Measurements from ENCODE around the gene FBRSL1. TPM values are rescaled to one million over a fixed set of nuclear protein-coding genes. Genes with fewer than 3 reads are reported as not detected.

Gene FBRSL1
- total and polyA plus RNA-seq, 9 of the 15 experiments (the other 6 are each of a cell fraction or from before 2014, with no cell fraction given): 0.24 to 129 (median 7.3) TPM

DNA sequence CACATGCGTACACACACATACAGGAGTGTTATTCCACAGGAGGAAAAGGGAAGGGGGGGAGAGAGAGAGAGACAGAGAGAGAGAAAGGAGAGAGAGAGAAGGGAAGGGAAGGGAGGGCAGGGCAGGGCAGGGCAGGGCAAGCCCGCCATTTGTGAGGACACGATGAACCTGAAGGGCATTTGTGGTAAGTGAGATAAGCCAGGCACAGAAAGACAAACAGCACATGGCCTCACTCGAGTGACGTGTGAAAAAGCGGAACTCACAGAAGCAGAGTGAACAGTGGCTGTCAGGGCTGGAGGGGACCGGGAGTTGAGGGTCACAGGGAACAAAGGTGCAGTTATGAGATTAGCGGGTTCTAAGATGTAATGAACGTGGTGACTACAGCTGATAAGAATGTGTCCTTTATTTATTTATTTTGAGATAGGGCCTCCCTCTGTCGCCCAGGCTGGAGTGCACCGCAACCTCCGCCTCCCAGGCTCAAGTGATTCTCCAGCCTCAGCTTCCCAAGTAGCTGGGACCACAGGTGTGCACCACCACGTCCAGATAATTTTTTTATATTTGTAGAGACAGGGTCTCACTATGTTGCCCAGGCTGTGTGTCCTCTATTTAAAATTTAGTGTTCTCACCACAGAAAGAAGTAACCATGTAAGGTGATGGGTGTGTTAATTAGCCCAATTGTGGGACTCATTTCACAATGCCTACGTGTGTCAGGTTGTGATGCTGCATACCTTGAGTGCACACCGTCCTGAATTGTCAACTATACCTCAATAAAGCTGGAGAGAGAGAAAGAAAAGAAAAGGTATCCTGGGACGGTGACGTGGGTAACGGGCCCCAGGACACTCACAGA is 18.7 kb upstream of the FBRSL1 start (continued):
- TF ChIP-seq, protein P1, sequence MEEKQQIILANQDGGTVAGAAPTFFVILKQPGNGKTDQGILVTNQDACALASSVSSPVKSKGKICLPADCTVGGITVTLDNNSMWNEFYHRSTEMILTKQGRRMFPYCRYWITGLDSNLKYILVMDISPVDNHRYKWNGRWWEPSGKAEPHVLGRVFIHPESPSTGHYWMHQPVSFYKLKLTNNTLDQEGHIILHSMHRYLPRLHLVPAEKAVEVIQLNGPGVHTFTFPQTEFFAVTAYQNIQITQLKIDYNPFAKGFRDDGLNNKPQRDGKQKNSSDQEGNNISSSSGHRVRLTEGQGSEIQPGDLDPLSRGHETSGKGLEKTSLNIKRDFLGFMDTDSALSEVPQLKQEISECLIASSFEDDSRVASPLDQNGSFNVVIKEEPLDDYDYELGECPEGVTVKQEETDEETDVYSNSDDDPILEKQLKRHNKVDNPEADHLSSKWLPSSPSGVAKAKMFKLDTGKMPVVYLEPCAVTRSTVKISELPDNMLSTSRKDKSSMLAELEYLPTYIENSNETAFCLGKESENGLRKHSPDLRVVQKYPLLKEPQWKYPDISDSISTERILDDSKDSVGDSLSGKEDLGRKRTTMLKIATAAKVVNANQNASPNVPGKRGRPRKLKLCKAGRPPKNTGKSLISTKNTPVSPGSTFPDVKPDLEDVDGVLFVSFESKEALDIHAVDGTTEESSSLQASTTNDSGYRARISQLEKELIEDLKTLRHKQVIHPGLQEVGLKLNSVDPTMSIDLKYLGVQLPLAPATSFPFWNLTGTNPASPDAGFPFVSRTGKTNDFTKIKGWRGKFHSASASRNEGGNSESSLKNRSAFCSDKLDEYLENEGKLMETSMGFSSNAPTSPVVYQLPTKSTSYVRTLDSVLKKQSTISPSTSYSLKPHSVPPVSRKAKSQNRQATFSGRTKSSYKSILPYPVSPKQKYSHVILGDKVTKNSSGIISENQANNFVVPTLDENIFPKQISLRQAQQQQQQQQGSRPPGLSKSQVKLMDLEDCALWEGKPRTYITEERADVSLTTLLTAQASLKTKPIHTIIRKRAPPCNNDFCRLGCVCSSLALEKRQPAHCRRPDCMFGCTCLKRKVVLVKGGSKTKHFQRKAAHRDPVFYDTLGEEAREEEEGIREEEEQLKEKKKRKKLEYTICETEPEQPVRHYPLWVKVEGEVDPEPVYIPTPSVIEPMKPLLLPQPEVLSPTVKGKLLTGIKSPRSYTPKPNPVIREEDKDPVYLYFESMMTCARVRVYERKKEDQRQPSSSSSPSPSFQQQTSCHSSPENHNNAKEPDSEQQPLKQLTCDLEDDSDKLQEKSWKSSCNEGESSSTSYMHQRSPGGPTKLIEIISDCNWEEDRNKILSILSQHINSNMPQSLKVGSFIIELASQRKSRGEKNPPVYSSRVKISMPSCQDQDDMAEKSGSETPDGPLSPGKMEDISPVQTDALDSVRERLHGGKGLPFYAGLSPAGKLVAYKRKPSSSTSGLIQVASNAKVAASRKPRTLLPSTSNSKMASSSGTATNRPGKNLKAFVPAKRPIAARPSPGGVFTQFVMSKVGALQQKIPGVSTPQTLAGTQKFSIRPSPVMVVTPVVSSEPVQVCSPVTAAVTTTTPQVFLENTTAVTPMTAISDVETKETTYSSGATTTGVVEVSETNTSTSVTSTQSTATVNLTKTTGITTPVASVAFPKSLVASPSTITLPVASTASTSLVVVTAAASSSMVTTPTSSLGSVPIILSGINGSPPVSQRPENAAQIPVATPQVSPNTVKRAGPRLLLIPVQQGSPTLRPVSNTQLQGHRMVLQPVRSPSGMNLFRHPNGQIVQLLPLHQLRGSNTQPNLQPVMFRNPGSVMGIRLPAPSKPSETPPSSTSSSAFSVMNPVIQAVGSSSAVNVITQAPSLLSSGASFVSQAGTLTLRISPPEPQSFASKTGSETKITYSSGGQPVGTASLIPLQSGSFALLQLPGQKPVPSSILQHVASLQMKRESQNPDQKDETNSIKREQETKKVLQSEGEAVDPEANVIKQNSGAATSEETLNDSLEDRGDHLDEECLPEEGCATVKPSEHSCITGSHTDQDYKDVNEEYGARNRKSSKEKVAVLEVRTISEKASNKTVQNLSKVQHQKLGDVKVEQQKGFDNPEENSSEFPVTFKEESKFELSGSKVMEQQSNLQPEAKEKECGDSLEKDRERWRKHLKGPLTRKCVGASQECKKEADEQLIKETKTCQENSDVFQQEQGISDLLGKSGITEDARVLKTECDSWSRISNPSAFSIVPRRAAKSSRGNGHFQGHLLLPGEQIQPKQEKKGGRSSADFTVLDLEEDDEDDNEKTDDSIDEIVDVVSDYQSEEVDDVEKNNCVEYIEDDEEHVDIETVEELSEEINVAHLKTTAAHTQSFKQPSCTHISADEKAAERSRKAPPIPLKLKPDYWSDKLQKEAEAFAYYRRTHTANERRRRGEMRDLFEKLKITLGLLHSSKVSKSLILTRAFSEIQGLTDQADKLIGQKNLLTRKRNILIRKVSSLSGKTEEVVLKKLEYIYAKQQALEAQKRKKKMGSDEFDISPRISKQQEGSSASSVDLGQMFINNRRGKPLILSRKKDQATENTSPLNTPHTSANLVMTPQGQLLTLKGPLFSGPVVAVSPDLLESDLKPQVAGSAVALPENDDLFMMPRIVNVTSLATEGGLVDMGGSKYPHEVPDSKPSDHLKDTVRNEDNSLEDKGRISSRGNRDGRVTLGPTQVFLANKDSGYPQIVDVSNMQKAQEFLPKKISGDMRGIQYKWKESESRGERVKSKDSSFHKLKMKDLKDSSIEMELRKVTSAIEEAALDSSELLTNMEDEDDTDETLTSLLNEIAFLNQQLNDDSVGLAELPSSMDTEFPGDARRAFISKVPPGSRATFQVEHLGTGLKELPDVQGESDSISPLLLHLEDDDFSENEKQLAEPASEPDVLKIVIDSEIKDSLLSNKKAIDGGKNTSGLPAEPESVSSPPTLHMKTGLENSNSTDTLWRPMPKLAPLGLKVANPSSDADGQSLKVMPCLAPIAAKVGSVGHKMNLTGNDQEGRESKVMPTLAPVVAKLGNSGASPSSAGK (IDR thresholded peaks at IDR 0.05): peak; percentile 82
- TF ChIP-seq NFIX (CRISPR knock-in tag; IDR thresholded peaks at IDR 0.05; ENCODE audit: low read depth): no peak
- TF ChIP-seq CREBBP (IDR thresholded peaks at IDR 0.05; ENCODE audit: low read depth, low read length): no peak
- no peak for TF ChIP-seq TCF7L2 (IDR thresholded peaks at IDR 0.05; ENCODE audit: low read depth, low read length)
